DOHH2 (cell line): ENCODE data around the gene ALDH18A1.

Experiments
- H3F3A ChIP-seq: fragments of 200-600 bp; sonication (generic), shearing (Covaris generic); 2 replicates; pipeline ENCODE4 v1.6.0; 2016; ENCODE audit warnings: antibody characterized with exemption, mild to moderate bottlenecking; ENCODE audit not compliant: control insufficient read depth, insufficient read depth
- H3K27ac ChIP-seq: fragments of 200-600 bp; sonication (generic); 2 replicates; pipeline ENCODE4 v1.5.1; 2014; ENCODE audit warnings: low read depth, mild to moderate bottlenecking, low read length, moderate library complexity
- H3K27me3 ChIP-seq: fragments of 200-600 bp; sonication (generic); 2 replicates; pipeline ENCODE4 v1.6.1; 2014; ENCODE audit warnings: mild to moderate bottlenecking, low read length, mixed read lengths; ENCODE audit not compliant: control insufficient read depth
- H3K36me3 ChIP-seq: fragments of 200-600 bp; sonication (generic); 2 replicates; pipeline ENCODE4 v1.6.1; 2014; ENCODE audit warnings: mild to moderate bottlenecking, low read length, moderate library complexity, mixed read lengths; ENCODE audit not compliant: control insufficient read depth
- H3K4me1 ChIP-seq: fragments of 200-600 bp; sonication (generic); 2 replicates; pipeline ENCODE4 v1.6.1; 2014; ENCODE audit warnings: mild to moderate bottlenecking, low read length, mixed read lengths; ENCODE audit not compliant: control insufficient read depth
- H3K4me2 ChIP-seq: fragments of 200-600 bp; sonication (generic); 2 replicates; pipeline ENCODE4 v1.6.0; 2014; ENCODE audit warnings: mild to moderate bottlenecking, low read length, moderate library complexity
- H3K4me3 ChIP-seq: fragments of 200-600 bp; sonication (generic); 2 replicates; pipeline ENCODE4 v1.5.1; 2014; ENCODE audit warnings: mild to moderate bottlenecking, low read length, mixed read lengths
- H3K79me2 ChIP-seq: fragments of 200-600 bp; sonication (generic); 2 replicates; pipeline ENCODE4 v1.6.1; 2014; ENCODE audit warnings: mild to moderate bottlenecking, low read length, mixed read lengths; ENCODE audit not compliant: control insufficient read depth
- H3K9me2 ChIP-seq: fragments of 200-600 bp; sonication (generic); replicated peaks from 2 replicates; pipeline ENCODE4 v1.6.1; 2014; ENCODE audit warnings: mild to moderate bottlenecking, low read length, mixed read lengths; ENCODE audit not compliant: control insufficient read depth
- H3K9me3 ChIP-seq: fragments of 200-600 bp; sonication (generic); 2 replicates; pipeline ENCODE4 v1.6.1; 2014; ENCODE audit warnings: antibody characterized with exemption, low read length, mixed read lengths; ENCODE audit not compliant: control insufficient read depth, insufficient read depth
- H4K20me1 ChIP-seq: fragments of 200-600 bp; sonication (generic); 2 replicates; pipeline ENCODE4 v1.6.0; 2014; ENCODE audit warnings: low read depth, mild to moderate bottlenecking, antibody characterized with exemption, low read length, moderate library complexity; ENCODE audit not compliant: control insufficient read depth, insufficient read depth
- CTCF ChIP-seq: fragments of 200-600 bp; sonication (generic); IDR thresholded peaks from one replicate; pipeline ENCODE4 v1.5.1; 2014; ENCODE audit warnings: antibody characterized with exemption, mild to moderate bottlenecking, low read depth, low read length; ENCODE audit not compliant: poor library complexity, severe bottlenecking
- EZH2phosphoT487 ChIP-seq: fragments of 200-600 bp; sonication (generic); IDR thresholded peaks from 2 replicates; pipeline ENCODE4 v1.6.1; 2017; ENCODE audit warnings: borderline replicate concordance, mild to moderate bottlenecking, antibody characterized with exemption, low read length, moderate library complexity, mixed read lengths

ALDH18A1 gene

GRCh38 chr10:95655571-95656290, 780 bp downstream of the ALDH18A1 start:
- H3K4me1 ChIP-seq = peaks cover 20% of the 10 kb centered on the region
- H3K27me3 ChIP-seq = no peaks in the 10 kb centered on the region
- TF ChIP-seq EZH2phosphoT487 (no peak), CTCF (no peak)
- H3F3A ChIP-seq = no peaks in the 10 kb centered on the region
- no peak overlapping the region for H3K27ac ChIP-seq
- H3K9me3 ChIP-seq = no peaks in the 10 kb centered on the region
- H3K36me3 ChIP-seq = peaks cover 47% of the 10 kb centered on the region
- H3K9me2 ChIP-seq = no peaks in the 10 kb centered on the region
- H3K4me2 ChIP-seq = peak overlapping the region; percentile 88
- no peaks in the 10 kb centered on the region for H4K20me1 ChIP-seq
- H3K4me3 ChIP-seq = peak overlapping the region; percentile 85
- peaks cover 65% of the 10 kb centered on the region for H3K79me2 ChIP-seq

- Histone ChIP-seq H3K4me3 (no peak overlapping the region), H3K27me3 (no peaks in the 10 kb centered on the region), H3K79me2 (peaks cover 81% of the 10 kb centered on the region), H3K27ac (no peak overlapping the region), H3F3A (no peaks in the 10 kb centered on the region), H4K20me1 (no peaks in the 10 kb centered on the region), H3K4me2 (no peak overlapping the region), H3K36me3 (peaks cover 62% of the 10 kb centered on the region), H3K9me2 (no peaks in the 10 kb centered on the region), H3K4me1 (peaks cover 21% of the 10 kb centered on the region), H3K9me3 (no peaks in the 10 kb centered on the region)
- no peak for TF ChIP-seq CTCF
- TF ChIP-seq EZH2phosphoT487 = no peak
These were observed 2.6 kb downstream of the ALDH18A1 start for GRCh38 chr10:95653895-95654294.

- H3K4me1 ChIP-seq = peaks cover 20% of the 10 kb centered on the region
- no peaks in the 10 kb centered on the region for H3F3A ChIP-seq
- no peak overlapping the region for H3K27ac ChIP-seq
- peaks cover 85% of the 10 kb centered on the region for H3K36me3 ChIP-seq
- H3K9me3 ChIP-seq = no peaks in the 10 kb centered on the region
- peaks cover 93% of the 10 kb centered on the region for H3K79me2 ChIP-seq
- 0 out of 2 replicates have a peak, but pooled peaks cover 4% of the 10 kb centered on the region for H4K20me1 ChIP-seq
- TF ChIP-seq CTCF (no peak), EZH2phosphoT487 (no peak)
- H3K4me2 ChIP-seq = no peak overlapping the region
- no peak overlapping the region for H3K4me3 ChIP-seq
- H3K9me2 ChIP-seq = no peaks in the 10 kb centered on the region
- H3K27me3 ChIP-seq = no peaks in the 10 kb centered on the region
These were observed 5.0 kb downstream of the ALDH18A1 start for GRCh38 chr10:95651346-95652060.
